ENCODE measurements around the gene KATNA1.
"Not testable (repeated sequence)": the region's sequence is repeated elsewhere in the genome, so short reads cannot be mapped to it uniquely, and the experiment has no call there.

The KATNA1 gene
- total RNA-seq, result 30.3 to 34.8 reads per million in 2 experiments

DNA sequence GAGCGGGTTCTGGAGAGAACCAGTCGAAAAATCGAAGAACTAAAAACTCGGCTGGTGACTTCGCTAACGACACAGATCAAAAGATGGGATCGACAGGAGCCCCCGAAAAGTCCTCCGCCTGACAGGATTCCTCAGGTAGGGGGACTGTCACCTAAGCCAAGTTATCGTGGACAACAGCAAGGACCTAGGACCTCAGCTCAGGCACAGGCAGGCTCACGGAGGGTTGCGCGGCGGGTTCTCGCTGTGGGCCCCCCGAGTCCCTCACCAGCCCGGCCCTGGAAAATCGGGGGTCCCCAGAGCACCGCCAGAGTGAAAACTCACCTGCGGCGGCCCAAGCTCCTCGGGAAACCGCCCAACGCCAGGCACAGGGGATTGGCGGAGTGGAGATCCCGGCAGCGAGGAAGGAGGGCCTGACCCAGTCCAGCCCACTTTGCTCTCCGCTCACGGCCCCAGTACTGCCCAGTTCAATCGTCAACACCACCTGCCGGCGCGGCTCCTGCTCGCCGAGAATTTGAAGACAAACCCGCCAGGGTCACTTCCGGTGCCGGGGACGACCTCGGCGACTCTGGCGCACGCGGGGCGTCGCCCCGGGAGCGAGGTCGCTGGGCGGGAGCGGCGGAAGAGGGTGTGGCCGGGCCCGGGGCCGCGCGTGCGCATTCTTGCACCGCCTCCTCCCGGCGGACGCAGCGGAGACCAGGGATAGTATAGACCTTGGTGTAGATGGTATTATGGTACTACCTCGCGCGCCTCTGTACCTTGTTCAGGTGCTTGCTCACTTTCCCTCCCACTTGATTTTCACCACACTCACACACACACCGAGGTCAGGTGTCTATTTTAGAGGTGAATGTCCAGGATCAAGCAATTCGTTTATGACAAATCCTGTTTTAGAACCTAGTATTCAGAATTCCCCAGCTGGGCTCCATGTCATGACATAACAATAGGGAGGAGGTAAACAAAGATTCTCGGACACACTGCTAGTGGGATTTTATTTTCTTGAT is at the start of gene KATNA1:
Gene KATNA1, minus strand, starts transcription at position 567 of the 998 bp plus-strand sequence. CDS start 10,167 bp downstream, outside the sequence.
- peak; percentile 72 for DNase-seq (ENCODE audit: low read depth)

- no peak for DNase-seq (ENCODE audit: low read depth)
These were observed 49.7 kb upstream of the KATNA1 start for GRCh38 chr6:149698175-149698574.

DNA sequence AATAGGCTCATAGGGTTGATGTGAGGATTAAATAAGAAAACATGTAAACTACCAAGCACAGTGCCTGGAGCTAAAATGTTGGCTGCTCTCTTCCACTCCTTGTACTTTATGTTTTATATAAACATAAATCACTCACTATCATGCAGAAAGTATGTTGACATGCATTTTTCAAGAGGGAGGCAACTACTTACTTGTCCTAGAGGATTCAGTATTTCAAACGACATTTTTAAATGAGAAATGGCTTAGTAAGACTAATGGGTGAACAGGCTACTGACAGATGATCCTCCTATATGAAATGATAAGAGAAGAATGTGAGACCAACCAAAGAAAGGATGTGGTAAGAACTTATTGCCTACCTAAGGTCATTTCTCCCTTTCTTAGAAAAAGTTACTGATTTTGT is 48.4 kb upstream of the KATNA1 start:
- DNase-seq (ENCODE audit: low read depth), result no peak

GRCh38 chr6:149694921-149695320 is 46.4 kb upstream of the KATNA1 start:
- no peak for DNase-seq (ENCODE audit: low read depth)

DNA sequence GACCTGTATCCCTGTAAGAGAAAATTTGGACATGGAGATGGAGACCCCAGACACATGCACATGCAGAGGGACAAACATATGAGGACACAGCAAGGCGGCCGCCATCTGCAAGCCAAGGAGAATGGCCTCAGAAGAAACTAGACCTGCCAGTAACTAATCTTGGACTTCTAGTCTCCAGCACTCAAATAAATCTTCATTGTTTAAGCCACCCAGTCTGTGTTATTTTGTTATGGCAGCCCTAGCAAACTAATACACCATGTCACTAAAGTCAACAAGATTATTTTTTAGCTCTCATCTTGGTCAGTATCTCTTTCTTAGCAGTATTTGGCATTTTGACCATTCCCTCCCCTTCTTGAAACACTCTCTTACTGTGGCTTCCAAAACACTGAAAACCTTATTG is 42.7 kb upstream of the KATNA1 start:
- DNase-seq (ENCODE audit: low read depth), result no peak

DNA sequence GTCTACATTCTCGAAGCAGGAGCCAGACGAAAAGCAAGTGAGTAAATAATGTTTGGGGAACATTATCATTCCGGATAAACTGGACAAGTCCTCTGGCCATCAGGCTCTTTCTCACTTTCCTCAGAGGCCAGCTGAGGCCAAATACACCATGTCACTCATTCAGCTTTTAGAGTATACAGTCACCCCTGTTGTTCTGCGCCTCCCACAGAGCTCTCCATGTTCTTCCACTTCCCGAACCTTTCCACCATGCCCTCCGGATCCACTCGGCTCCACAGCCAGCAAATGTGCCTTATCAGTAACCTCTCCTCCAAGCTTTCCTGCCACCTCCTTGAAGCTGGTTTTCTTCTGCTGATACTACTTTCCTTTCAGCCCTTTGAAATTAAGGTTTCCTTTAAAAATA is 37.7 kb upstream of the KATNA1 start:
- no peak for DNase-seq (ENCODE audit: low read depth)

DNA sequence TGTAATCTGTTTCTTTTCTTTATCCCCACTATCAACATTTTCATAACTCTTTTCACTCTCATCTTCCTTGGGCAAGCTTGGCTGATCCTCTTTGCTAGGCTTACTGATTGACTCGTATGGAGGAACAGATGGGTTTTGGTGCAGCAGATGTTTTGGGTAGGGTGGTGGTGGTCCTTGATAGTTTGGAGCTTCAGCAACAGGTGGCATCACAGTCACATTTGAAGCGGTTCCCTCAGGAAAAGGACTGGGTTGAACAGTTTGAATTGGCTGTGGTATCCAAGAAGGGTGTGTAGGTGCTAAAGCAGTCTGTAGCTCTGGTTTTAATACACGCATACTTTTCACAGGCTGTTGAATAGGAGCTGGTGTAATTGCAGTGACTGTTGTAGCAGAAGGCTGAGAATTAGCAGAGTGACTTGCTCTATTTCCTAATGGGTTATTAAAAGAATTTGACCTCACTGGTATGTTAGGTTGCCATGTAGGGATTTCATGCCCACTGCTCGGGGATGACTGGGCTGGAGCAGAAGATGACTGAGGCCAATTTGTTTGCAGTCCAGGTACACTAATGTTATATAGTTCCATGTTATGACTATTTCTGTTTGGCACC is 34.8 kb upstream of the KATNA1 start:
- no peak for DNase-seq (ENCODE audit: low read depth)

GRCh38 chr6:149681845-149682244 is 33.3 kb upstream of the KATNA1 start:
- DNase-seq (ENCODE audit: low read depth), result not testable (repeated sequence)

DNA sequence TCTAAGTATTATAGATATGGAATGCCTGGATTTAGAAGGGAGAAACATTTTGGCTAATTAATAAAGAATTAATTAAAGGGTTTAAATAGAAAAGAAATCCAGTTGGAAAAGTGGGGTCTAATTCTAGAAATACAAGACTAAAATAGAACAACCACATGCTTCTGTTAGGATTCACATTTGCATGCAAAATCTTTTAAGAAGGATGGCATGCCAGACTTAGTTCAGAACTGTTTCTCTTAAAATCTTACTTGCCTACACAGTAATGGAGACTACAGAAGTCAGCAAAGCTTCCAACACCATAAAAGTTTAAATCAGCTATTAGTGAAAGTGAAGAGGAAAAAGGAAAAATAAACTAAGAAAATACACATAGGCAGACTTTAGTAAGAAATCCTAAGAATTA is 32.7 kb upstream of the KATNA1 start:
- no peak for DNase-seq (ENCODE audit: low read depth)

DNA sequence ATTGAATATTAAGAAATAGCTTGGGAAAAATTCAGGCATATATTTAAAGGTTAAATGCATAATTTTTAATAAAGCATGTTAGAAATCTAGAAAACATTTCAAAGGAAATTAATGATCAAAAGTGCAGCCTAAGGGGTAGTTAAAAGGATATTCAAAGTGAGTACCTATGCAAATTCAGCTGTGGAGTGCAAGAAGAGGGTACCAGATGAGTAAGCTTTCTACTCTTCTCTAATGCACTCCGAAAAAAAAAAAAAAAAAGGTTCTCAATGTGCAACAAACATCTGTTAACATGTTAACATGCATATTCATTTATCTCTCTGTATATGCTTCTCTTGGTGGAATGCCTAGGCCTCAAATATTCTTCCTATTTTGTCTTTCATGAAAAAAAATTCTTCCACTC is 32.0 kb upstream of the KATNA1 start:
- no peak for DNase-seq (ENCODE audit: low read depth)

DNA sequence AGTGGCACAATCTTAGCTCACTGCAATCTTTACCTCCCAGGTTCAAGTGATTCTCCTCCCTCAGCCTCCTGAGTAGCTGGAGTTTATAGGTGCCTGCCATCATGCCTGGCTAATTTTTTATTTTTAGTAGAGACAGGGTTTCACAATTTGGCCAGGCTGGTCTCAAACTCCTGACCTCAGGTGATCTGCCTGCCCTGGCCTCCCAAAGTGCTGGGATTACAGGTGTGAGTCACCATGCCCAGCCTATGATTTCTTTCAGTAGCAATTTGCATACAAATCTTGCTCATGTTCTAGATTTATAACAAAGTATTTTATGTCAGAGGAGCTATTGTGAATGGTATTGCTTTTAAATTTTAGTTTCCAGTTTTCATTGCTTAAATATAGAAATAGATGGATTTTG is 23.8 kb upstream of the KATNA1 start:
- DNase-seq (ENCODE audit: low read depth), result not testable (repeated sequence)

- DNase-seq (ENCODE audit: low read depth), result no peak
These were observed 11.5 kb upstream of the KATNA1 start for GRCh38 chr6:149660028-149660427.

- DNase-seq (ENCODE audit: low read depth), result no peak
These were observed 8.9 kb upstream of the KATNA1 start for GRCh38 chr6:149657441-149657840.

GRCh38 chr6:149651056-149651455 is 2.5 kb upstream of the KATNA1 start:
- DNase-seq (ENCODE audit: low read depth), result no peak

GRCh38 chr6:149646599-149646998 is 1.9 kb downstream of the KATNA1 start:
- no peak for DNase-seq (ENCODE audit: low read depth)

GRCh38 chr6:149642829-149643580 is 5.5 kb downstream of the KATNA1 start:
- no peak for DNase-seq (ENCODE audit: low read depth)

DNA sequence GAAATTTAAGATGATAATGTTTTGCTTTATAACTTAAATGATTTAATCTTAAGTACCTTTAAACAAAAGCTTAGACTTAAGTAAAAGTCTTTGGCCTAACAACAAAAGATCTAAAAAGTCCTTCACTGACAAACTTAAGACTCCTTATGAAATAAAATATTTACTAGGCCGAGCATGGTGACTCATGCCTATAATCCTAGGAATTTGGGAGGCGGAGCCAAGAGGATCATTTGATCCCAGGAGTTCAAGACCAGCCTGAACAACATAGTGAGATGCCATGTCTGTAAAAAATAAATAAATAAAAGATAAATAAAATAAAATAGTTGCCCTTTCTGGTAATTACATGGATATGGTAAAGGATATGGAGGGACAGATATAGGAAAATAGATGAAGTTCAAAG is 12.4 kb downstream of the KATNA1 start:
- DNase-seq (ENCODE audit: low read depth), result no peak

DNA sequence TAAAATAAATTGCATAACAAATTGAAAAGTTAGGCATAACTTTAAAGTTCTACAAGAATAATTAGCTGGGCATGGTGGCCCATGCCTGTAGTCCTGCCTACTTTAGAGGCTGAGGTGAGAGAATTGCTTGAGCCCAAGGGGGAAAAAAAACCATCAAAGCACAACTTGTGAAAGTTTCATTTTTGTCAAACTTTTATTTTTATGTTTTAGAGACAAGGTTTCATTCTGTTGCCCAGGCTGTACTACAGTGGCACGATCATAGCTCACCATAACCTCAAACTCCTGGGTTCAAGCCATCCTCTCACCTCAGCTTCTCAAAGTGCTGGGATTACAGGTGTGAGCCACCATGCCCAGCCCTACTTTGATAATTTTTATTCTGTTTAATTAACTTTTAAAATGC is 14.2 kb downstream of the KATNA1 start:
- DNase-seq (ENCODE audit: low read depth), result no peak

DNA sequence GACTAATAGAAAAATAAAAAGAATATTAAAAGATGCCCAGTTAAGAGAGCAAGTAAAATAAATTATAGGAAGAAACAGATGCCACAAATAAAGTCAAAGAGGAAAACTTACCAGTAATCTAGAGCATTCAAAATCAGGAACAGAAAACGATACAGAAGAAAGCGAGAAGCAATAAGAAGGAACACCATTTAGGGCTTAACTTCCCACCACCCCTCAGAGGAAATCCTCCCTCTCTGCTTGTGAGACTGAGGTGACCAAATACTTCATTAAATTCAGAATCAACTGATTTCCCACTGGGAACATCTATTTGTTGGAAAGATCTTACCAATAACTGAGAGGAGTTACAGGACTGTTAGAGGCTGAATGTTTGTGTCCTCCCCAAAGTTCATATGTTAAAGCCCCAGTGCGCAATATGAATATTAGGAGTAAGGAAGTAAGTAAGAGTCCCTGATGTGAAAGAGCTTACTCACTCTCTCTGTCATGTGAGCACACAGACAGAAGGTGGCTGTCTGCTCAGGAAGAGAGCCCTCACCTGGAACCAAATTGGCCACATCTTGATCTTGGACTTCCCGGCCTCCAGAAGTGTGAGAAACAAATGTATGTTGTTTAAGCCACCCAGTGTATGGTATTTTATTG is 19.5 kb downstream of the KATNA1 start:
- no peak for DNase-seq (ENCODE audit: low read depth)

- no peak for DNase-seq (ENCODE audit: low read depth)
These were observed 20.8 kb downstream of the KATNA1 start for GRCh38 chr6:149627672-149628071.

GRCh38 chr6:149615805-149616204 is 32.7 kb downstream of the KATNA1 start:
- DNase-seq (ENCODE audit: low read depth), result no peak

DNA sequence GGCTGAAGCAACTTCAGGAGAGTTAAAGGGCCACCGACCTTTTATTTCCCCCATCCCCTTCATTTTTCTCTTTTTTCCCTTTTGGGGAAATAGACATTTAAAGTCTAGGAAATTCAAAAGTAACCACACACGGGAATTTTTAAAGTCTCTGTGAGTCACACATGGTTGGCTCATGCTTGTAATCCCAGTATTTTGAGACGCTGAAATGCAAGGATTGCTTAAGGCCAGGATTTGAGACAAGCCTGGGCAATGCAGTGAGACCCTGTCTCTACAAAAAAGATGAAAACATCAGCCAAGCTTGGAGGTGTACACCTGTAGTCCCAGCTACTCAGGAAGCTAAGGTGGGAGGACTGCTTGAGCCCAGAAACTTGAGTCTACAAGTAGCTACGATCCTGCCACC is 34.2 kb downstream of the KATNA1 start:
- no peak for DNase-seq (ENCODE audit: low read depth)
